Measurements from ENCODE around the gene DCUN1D3. TPM values are rescaled to one million over a fixed set of nuclear protein-coding genes. Genes with fewer than 3 reads are reported as not detected.

The DCUN1D3 gene
- total RNA-seq, 1 donor from 2014 or later = 12.9 TPM

DNA sequence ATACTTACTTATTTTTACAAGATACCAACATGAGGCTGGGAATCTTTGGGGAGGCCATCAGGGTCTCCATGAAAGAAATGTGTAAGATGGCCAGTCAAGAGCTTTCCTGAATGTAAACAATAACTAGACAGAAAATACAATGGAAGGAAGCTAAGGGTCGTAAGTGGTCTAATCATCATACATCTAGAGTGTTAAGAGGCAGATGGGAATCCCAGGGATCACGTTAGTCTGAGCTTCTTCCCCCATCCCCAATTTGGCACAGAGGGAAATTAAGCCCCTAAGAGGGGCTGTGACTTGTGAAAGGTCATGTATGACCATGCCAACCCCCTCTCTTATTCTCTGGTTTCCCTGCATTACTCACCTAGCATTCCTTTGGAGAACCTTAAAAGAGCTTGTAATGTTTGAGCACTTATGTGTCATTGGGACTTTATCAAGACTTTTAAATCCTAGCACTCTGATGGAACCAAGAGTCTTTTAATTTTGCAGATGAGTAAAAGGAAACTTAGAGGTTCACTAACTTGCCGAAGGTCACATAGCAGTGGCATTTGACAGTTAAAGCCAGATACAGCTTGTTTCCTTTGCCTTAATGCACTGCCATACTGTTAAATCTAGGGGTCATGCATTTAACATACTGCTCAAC is 46.1 kb downstream of the DCUN1D3 start:
- peaks cover 13% of the 10 kb centered on the region for H3K36me3 Mint-ChIP-seq
- H3K4me1 Mint-ChIP-seq (ENCODE audit: unreplicated experiment) = peaks cover 5% of the 10 kb centered on the region
- no peaks in the 10 kb centered on the region for H3K27me3 Mint-ChIP-seq
- TF ChIP-seq CTCF (conservative IDR thresholded peaks at IDR 0.05) = no peak
- H3K9me3 Mint-ChIP-seq = no peaks in the 10 kb centered on the region
- DNase-seq (ENCODE audit: extremely low spot score, unreplicated experiment) = no peak
- no peak overlapping the region for H3K27ac Mint-ChIP-seq
- no peak overlapping the region for H3K4me3 Mint-ChIP-seq

DNA sequence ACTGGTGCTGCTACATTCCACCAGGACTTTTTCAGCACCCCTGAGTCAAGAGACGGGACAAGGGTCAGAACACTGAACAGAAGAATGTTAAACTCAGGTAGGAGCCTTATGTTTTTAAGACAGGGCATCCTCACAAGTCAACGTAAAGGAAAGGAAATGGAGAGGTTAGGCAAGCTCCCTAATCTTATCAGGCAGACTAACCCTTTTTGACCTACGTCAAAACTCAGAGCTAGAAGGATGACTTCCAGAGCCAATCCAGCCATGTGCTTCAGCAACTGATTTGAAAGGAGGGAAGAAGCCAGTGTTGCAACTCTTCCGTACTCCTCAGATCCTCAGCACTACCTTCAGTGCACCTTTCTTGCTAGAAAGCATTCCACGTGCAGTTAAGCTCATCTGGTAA is 47.0 kb downstream of the DCUN1D3 start:
- DNase-seq (ENCODE audit: extremely low spot score, unreplicated experiment) = no peak
- Mint-ChIP-seq H3K4me3 (no peak overlapping the region), H3K27me3 (no peaks in the 10 kb centered on the region), H3K27ac (no peak overlapping the region), H3K36me3 (peaks cover 13% of the 10 kb centered on the region), H3K9me3 (no peaks in the 10 kb centered on the region), H3K4me1 (ENCODE audit: unreplicated experiment) (peaks cover 5% of the 10 kb centered on the region)
- TF ChIP-seq CTCF (conservative IDR thresholded peaks at IDR 0.05) = no peak

GRCh38 chr16:20851601-20852000 is 48.6 kb downstream of the DCUN1D3 start:
- peaks cover 5% of the 10 kb centered on the region for H3K4me1 Mint-ChIP-seq (ENCODE audit: unreplicated experiment)
- no peak overlapping the region for H3K4me3 Mint-ChIP-seq
- H3K27ac Mint-ChIP-seq = peak overlapping the region; percentile 75
- peaks cover 12% of the 10 kb centered on the region for H3K36me3 Mint-ChIP-seq
- no peaks in the 10 kb centered on the region for H3K9me3 Mint-ChIP-seq
- DNase-seq (ENCODE audit: extremely low spot score, unreplicated experiment) = no peak
- no peaks in the 10 kb centered on the region for H3K27me3 Mint-ChIP-seq
- no peak for TF ChIP-seq CTCF (conservative IDR thresholded peaks at IDR 0.05)

GRCh38 chr16:20850981-20851380 is 49.2 kb downstream of the DCUN1D3 start:
- Mint-ChIP-seq H3K36me3 (peaks cover 9% of the 10 kb centered on the region), H3K4me3 (no peak overlapping the region), H3K27me3 (no peaks in the 10 kb centered on the region), H3K27ac (no peak overlapping the region), H3K4me1 (ENCODE audit: unreplicated experiment) (peaks cover 5% of the 10 kb centered on the region), H3K9me3 (no peaks in the 10 kb centered on the region)
- no peak for TF ChIP-seq CTCF (conservative IDR thresholded peaks at IDR 0.05)
- no peak for DNase-seq (ENCODE audit: extremely low spot score, unreplicated experiment)

DNA sequence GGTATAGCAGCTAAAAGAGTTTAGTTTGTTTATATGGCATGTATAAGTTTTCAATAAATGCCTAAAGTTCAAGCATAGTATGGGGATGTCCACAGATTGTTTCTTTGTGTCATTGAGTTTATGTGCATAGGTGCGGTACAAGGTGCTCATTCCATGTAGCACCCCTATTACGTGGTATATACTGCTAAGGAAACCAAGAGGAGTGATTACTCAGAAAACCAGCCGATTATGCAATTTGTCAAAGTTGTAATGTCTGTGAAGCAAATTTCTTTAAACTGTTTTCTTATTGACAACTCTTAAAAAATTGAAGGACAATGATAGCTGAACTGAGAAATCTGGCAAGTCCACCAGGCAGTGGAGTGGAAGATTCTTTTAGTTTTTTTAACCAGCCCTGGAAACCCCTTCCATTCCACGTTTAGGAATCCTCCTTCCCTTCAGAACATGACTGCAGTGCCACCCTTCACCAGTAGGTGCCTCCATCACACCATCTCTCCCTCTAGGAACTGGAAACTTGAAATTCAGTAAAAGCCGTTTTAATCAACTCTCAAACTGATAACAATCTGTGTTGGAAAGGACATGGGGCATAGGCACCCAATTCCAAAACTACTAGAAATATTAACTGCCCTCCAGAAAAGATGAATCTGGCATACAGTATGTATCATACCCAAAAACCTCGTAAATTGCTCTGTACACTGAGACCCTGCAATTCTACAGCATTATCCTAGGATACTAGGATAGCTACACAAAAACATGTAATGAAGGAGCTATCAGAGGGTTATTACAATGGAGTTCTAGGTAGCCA is 50.4 kb downstream of the DCUN1D3 start:
- peak overlapping the region; percentile 40 for H3K27ac Mint-ChIP-seq
- peaks cover 5% of the 10 kb centered on the region for H3K36me3 Mint-ChIP-seq
- H3K27me3 Mint-ChIP-seq = no peaks in the 10 kb centered on the region
- peak; percentile 72 for DNase-seq (ENCODE audit: extremely low spot score, unreplicated experiment)
- TF ChIP-seq CTCF (conservative IDR thresholded peaks at IDR 0.05) = peak; percentile 97
- H3K9me3 Mint-ChIP-seq = no peaks in the 10 kb centered on the region
- peaks cover 5% of the 10 kb centered on the region for H3K4me1 Mint-ChIP-seq (ENCODE audit: unreplicated experiment)
- H3K4me3 Mint-ChIP-seq = no peak overlapping the region
